GM19438 (cell line): ENCODE results near the gene ROBO3.

Source experiments
- ATAC-seq: cut with Tn5 transposase; IDR thresholded peaks from one replicate; pipeline ENCODE4 v1.9.1; 2021; ENCODE audit warnings: low read depth; ENCODE audit not compliant: unreplicated experiment

Gene ROBO3

GRCh38 chr11:124865181-124865901 is at the start of gene ROBO3:
Gene ROBO3, plus strand, starts transcription at chr11:124865432. Its CDS starts 146 bp downstream, at chr11:124865578.
- no peak for ATAC-seq

- ATAC-seq, result no peak
These were observed 48.2 kb upstream of the ROBO3 start for GRCh38 chr11:124817036-124817435.

- ATAC-seq, result no peak
These were observed 43.1 kb upstream of the ROBO3 start for GRCh38 chr11:124821995-124822730.

GRCh38 chr11:124823512-124824376 is 41.5 kb upstream of the ROBO3 start:
- no peak for ATAC-seq

GRCh38 chr11:124825876-124826275 is 39.4 kb upstream of the ROBO3 start:
- ATAC-seq, result no peak

- no peak for ATAC-seq
These were observed 35.2 kb upstream of the ROBO3 start for GRCh38 chr11:124829986-124830385.

GRCh38 chr11:124830749-124831148 is 34.5 kb upstream of the ROBO3 start:
- ATAC-seq, result no peak

- no peak for ATAC-seq
These were observed 33.3 kb upstream of the ROBO3 start for GRCh38 chr11:124831897-124832296.

GRCh38 chr11:124832571-124832970 is 32.7 kb upstream of the ROBO3 start:
- no peak for ATAC-seq

- ATAC-seq, result no peak
These were observed 30.6 kb upstream of the ROBO3 start for GRCh38 chr11:124834526-124835180.

- no peak for ATAC-seq
These were observed 29.3 kb upstream of the ROBO3 start for GRCh38 chr11:124835918-124836317.

GRCh38 chr11:124837491-124837856 is 27.8 kb upstream of the ROBO3 start:
- ATAC-seq, result peak; percentile 32

GRCh38 chr11:124838805-124839127 is 26.5 kb upstream of the ROBO3 start:
- ATAC-seq, result no peak

GRCh38 chr11:124839128-124839971 is 25.9 kb upstream of the ROBO3 start:
- ATAC-seq, result no peak

GRCh38 chr11:124839972-124840621 is 25.1 kb upstream of the ROBO3 start:
- no peak for ATAC-seq

- no peak for ATAC-seq
These were observed 24.6 kb upstream of the ROBO3 start for GRCh38 chr11:124840666-124841065.

GRCh38 chr11:124841201-124841600 is 24.0 kb upstream of the ROBO3 start:
- no peak for ATAC-seq

- ATAC-seq, result no peak
These were observed 23.4 kb upstream of the ROBO3 start for GRCh38 chr11:124841840-124842239.

GRCh38 chr11:124842305-124842704 is 22.9 kb upstream of the ROBO3 start:
- ATAC-seq, result no peak

- ATAC-seq, result no peak
These were observed 21.7 kb upstream of the ROBO3 start for GRCh38 chr11:124843616-124843910.
